KOPT-K1 (cell line): ENCODE results near the gene VWA1.

Source experiments
- H3K27ac ChIP-seq: fragments of 200-600 bp; sonication (generic); 2 replicates; pipeline ENCODE4 v1.5.1; 2016; ENCODE audit warnings: antibody characterized with exemption, mild to moderate bottlenecking, low read depth, low read length; ENCODE audit not compliant: poor library complexity, severe bottlenecking
- H3K36me3 ChIP-seq: fragments of 200-600 bp; sonication (generic); 2 replicates; pipeline ENCODE4 v1.5.1; 2017; ENCODE audit warnings: antibody characterized with exemption, mild to moderate bottlenecking, low read length, moderate library complexity; ENCODE audit not compliant: insufficient read depth
- H3K9me3 ChIP-seq: fragments of 200-600 bp; sonication (generic); 2 replicates; pipeline ENCODE4 v1.5.1; 2017; ENCODE audit warnings: antibody characterized with exemption, low read length, mild to moderate bottlenecking; ENCODE audit not compliant: insufficient read depth, poor library complexity, severe bottlenecking

Gene VWA1, protein sequence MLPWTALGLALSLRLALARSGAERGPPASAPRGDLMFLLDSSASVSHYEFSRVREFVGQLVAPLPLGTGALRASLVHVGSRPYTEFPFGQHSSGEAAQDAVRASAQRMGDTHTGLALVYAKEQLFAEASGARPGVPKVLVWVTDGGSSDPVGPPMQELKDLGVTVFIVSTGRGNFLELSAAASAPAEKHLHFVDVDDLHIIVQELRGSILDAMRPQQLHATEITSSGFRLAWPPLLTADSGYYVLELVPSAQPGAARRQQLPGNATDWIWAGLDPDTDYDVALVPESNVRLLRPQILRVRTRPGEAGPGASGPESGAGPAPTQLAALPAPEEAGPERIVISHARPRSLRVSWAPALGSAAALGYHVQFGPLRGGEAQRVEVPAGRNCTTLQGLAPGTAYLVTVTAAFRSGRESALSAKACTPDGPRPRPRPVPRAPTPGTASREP

GRCh38 chr1:1435106-1435903 lies at the start of gene VWA1:
VWA1 (plus strand) TSS chr1:1435690; CDS start chr1:1435749, 59 bp downstream.
- Histone ChIP-seq H3K36me3 (no peaks in the 10 kb centered on the region), H3K9me3 (no peaks in the 10 kb centered on the region), H3K27ac (no peak within 1 kb of the TSS)

DNA sequence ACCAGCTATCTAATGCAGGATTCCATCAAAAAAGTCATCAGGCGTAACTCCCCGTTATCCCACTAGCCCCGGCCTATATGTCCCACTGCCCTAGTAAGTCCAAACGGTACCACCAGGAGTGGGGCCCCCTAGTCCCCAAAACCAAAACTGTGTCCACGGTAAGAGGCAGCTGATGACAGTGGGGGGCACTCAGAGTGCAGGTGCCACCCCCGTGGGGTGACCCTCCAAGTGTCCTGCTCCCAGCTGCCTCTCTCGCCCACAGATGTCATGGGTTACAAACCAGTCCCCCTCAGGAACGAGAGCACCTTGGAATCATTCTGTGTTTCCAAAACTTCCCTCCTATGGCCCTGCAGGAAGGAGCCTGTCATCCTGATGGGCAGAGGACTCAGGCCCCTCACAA lies 49.6 kb upstream of the VWA1 start:
- H3K9me3 ChIP-seq = no peaks in the 10 kb centered on the region
- H3K36me3 ChIP-seq = peaks cover 74% of the 10 kb centered on the region
- no peak overlapping the region for H3K27ac ChIP-seq

GRCh38 chr1:1387098-1388077 lies 48.1 kb upstream of the VWA1 start:
- peaks cover 79% of the 10 kb centered on the region for H3K36me3 ChIP-seq
- H3K9me3 ChIP-seq = no peaks in the 10 kb centered on the region
- no peak overlapping the region for H3K27ac ChIP-seq

DNA sequence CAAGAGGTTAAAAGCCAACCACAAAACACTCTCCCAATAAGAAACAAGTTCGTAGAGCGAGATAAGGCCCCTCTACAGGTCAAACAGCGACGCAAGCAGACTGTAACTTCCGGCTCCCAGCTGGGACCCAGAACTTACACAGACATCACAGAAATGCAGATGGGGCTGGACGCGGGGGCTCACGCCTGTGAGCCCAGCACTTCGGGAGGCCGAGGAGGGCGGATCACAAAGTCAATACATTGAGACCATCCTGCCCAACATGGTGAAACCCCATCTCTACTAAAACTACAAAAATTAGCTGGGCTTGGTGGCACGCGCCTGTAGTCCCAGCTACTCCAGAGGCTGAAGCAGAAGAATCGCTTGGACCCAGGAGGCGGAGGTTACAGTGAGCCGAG lies 47.4 kb upstream of the VWA1 start:
- Histone ChIP-seq H3K27ac (no peak overlapping the region), H3K36me3 (peaks cover 86% of the 10 kb centered on the region), H3K9me3 (no peaks in the 10 kb centered on the region)

- no peak overlapping the region for H3K27ac ChIP-seq
- H3K36me3 ChIP-seq = peaks cover 100% of the 10 kb centered on the region
- no peaks in the 10 kb centered on the region for H3K9me3 ChIP-seq
These were observed 44.8 kb upstream of the VWA1 start for GRCh38 chr1:1390675-1391074.

GRCh38 chr1:1391225-1391624 lies 44.3 kb upstream of the VWA1 start:
- peaks cover 100% of the 10 kb centered on the region for H3K36me3 ChIP-seq
- H3K9me3 ChIP-seq = no peaks in the 10 kb centered on the region
- H3K27ac ChIP-seq = no peak overlapping the region

DNA sequence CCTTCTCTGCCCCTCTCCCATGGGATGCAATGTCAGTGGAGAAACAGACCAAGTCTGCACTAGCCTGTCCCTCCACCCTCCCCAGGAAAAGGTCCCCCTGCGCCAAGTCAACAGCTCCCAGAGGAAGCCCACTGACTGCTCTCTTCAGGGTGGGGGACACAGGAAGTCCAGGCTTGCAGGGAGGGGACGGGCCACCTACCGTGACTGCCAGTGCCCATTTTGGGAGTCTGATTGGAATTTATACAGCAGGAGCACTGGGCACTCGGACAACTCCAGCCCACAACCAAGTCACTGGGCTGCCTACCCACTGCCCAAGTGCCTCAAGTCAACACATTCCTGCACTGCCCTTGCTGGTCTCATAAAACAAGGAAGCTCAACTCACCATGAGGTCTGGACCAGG lies 42.5 kb upstream of the VWA1 start:
- H3K27ac ChIP-seq = no peak overlapping the region
- peaks cover 96% of the 10 kb centered on the region for H3K36me3 ChIP-seq
- no peaks in the 10 kb centered on the region for H3K9me3 ChIP-seq

DNA sequence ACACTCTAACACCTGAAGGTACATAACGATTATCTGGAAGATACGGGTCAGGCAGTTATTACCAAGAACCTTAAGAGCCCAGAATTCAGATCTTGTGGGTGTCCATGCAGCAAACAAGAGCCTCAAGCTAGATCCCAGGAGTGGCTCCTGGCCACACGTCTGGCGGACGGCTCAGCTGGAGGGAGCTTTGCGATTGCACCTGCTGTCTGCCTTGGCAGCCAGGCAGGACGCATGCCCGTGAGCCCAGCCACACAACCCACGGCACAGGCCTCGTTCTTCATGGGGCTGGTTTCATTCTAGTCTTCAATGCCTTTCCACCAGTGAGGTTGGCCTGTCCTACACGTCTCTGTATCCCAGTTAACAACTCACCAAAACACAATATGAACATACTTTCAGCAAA lies 42.1 kb upstream of the VWA1 start:
- H3K27ac ChIP-seq = no peak overlapping the region
- H3K36me3 ChIP-seq = peaks cover 94% of the 10 kb centered on the region
- H3K9me3 ChIP-seq = no peaks in the 10 kb centered on the region

- H3K36me3 ChIP-seq = peaks cover 87% of the 10 kb centered on the region
- no peak overlapping the region for H3K27ac ChIP-seq
- H3K9me3 ChIP-seq = no peaks in the 10 kb centered on the region
These were observed 41.4 kb upstream of the VWA1 start for GRCh38 chr1:1394116-1394515.

- H3K27ac ChIP-seq = no peak overlapping the region
- H3K9me3 ChIP-seq = no peaks in the 10 kb centered on the region
These were observed 40.3 kb upstream of the VWA1 start for GRCh38 chr1:1395166-1395565.

DNA sequence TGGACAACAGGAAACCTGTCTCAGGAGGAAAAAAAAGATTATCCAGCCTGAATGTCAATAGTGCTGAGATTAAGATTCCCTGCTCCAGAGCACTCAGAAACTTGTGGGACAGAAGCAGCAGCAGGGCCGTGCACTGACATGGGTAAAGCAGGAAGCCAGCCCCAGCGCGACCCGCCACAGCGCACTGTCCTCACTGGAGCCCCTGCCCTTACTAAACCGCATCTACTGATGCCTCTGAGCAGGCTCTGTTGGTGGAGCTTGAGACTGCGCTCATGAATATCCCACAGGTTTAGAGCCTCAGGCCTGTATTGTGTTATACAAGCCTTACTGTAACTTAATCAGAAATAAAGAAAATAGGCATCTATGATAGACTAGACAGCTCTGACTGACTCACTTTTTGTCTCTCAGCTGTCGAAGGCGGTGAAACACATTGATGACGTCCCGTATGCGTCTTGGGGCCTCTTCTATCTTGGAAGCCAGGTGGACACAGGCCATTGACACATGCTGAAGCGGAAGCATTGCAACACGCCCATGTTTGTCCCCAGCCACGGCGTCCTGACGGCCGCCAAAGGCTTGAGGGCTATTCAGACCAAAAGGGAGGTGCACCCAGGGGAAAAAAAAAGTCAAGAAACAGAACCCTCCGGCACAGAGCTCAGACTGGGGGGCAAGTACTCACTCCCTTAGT lies 37.5 kb upstream of the VWA1 start:
- Histone ChIP-seq H3K36me3 (peaks cover 76% of the 10 kb centered on the region), H3K27ac (peak overlapping the region; percentile 79), H3K9me3 (no peaks in the 10 kb centered on the region)

More at GRCh38 chr1:1395166-1395565, 40.3 kb upstream of the VWA1 start:
- H3K36me3 ChIP-seq = peaks cover 77% of the 10 kb centered on the region

DNA sequence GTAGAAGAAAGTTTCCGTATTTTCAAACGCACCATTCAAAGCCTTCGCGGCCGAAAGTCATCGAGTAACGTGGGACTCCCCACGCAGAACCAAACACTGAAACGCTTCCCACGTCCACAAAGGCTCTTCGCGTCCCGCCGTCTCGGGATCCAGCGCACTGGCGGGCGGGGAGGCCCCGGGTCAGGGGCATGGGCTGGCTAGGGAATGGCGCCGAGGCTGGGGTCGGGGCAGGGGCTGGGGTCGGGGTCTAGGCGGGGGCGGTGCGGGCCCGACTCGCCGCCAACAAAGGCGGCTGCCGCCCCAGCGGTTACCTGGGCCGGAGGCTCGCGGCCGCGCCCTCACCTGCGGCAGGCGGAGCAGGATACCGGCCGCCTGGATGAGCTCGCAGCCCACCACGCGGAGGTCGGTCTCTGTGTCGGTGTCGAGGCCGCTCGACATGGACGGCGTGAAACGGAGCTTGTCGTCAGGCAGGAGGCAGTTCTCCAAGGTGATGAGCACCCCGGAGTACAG lies 36.8 kb upstream of the VWA1 start:
- no peaks in the 10 kb centered on the region for H3K9me3 ChIP-seq
- peak overlapping the region; percentile 79 for H3K27ac ChIP-seq
- peaks cover 76% of the 10 kb centered on the region for H3K36me3 ChIP-seq

GRCh38 chr1:1399187-1399871 lies 36.2 kb upstream of the VWA1 start, which contains the start of gene CCNL2:
CCNL2 (minus strand) TSS chr1:1399335; CDS start chr1:1399306, 29 bp downstream.
- Histone ChIP-seq H3K9me3 (no peaks in the 10 kb centered on the region), H3K27ac (peak within 1 kb of the TSS; percentile 79), H3K36me3 (peaks cover 76% of the 10 kb centered on the region)
